DMS79 (cell line): Measurements from ENCODE around the gene XYLT1.

ENCODE experiments used
- DNase-seq: peaks from one replicate; lab custom pipeline; 2025; lab: John Stamatoyannopoulos, UW

Gene XYLT1

DNA sequence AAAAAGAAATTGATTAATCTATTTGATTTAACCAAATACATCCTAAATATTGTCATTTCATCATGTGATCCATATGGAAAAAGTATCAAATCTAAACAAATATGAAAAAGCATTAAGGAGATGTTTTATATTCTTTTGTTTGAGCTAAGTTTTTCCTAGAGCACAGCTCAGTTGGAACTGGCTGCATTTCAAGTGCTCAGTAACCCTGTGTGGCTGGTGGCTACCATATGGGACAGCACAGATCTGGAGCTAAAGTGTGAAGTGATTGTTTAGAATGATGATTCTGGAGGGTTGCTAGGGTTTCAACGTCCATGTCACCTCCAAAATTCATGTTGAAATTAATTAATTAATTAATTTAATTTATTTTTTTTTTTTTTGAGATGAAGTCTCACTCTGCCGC is 137.5 kb downstream of the XYLT1 start:
- no peak for DNase-seq

- DNase-seq = no peak
Observed at GRCh38 chr16:17331991-17332390, 138.8 kb downstream of the XYLT1 start.

DNA sequence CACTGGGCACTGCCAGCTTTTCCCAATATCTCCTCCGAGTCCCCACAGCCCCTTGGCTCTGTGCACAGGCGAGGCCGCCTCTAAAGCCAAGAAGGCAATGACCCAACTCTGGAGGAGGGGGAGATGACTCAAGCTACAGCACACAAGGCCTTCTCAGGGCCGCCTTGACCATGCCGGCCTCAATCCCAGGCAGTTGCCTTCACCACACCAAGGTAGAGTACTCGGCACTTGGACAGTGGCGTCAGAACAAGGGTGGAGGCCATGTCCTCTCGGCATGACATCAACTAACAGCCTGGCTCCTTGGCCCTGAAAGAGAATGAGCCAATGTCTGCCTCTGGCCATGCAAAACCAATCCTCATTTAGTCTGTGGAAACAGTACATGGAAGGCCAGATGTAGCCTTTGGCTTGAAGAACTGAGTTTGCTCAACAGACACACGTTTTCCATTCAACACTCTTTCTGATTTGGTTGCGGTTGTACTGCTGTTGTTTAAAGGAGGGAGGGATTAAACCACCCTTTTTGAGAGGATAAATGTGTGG is 139.6 kb downstream of the XYLT1 start:
- no peak for DNase-seq

GRCh38 chr16:17330044-17330443 is 140.7 kb downstream of the XYLT1 start:
- DNase-seq = no peak

GRCh38 chr16:17329391-17329790 is 141.4 kb downstream of the XYLT1 start:
- DNase-seq = no peak

- no peak for DNase-seq
Observed at GRCh38 chr16:17328932-17329331, 141.8 kb downstream of the XYLT1 start.

GRCh38 chr16:17327664-17328335 is 143.0 kb downstream of the XYLT1 start:
- DNase-seq = peak; percentile 71

- no peak for DNase-seq
Observed at GRCh38 chr16:17325476-17326143, 145.2 kb downstream of the XYLT1 start.

DNA sequence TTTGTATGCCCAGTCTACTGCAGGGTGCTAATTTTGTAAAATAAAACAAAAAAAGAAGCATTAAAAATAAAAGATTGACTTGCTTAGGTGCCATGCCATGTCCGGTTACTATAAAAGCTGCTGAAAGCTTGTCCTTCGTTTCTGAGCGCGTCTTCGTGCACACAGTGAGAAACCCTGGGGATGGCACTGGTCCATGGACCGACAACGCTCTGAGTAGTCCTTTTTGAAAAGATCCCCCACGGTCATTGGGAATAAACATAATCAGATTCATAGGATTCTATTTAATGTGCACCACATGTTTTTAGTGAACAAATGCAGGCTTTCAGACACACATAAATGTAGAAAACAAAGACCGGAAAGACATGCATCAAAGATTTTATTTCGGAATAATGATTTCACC is 146.3 kb downstream of the XYLT1 start:
- no peak for DNase-seq

DNA sequence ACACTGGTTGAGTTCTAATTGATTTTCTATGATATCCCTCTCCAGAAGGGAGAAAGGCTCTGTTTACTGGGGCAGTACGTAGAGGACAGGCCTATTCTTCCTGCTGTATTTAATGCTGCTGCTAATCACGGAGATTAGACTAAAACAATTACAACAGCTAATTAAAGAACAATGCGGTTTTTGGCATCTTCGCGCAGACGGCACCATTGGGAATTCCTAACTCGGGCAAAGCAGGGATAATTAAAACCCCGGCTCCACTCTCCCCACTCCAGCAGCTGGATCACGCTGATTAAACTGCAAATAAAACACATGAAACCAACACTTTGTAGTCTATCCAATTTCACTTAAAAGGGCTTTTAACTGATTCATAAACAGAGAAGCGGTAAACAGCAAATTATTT is 147.6 kb downstream of the XYLT1 start:
- DNase-seq = no peak

GRCh38 chr16:17321824-17322223 is 148.9 kb downstream of the XYLT1 start:
- no peak for DNase-seq

DNA sequence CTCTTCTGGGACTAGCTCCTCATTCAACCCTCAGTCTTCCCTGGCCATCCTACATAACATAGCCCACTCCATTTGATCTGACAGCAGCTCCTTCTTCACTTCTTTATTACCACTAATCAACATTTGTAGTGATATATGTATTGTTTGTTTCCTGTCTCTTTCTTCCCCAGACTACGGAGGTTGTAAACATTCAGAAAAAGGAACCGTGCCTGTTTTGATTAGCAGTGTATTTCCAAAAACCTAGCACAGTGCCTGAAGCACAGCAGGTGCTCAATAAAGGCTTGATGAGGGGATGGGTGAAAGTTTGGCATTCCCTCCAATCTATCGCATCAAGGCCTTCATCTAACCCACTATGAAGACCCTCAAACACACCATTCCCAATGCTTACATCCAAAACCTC is 150.8 kb downstream of the XYLT1 start:
- no peak for DNase-seq

DNA sequence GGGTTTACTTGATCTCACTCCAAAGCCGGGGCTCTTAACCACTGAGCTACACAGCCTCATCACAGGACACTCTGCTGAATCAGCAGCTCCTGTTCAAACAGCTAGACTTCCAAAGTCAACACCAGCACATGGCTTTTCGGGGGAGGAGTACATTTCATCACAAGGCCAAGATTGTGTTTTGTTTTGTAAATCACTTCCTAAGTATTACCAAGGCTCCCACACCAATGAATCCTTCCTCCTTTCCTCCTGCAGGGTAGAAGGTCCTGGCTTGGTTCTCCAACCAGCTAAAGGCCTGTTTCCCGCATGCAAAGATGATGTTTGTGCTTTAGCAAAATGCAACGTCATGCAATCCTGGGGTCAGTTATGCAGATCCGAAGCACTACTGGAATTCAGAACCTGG is 152.5 kb downstream of the XYLT1 start:
- DNase-seq = no peak

DNA sequence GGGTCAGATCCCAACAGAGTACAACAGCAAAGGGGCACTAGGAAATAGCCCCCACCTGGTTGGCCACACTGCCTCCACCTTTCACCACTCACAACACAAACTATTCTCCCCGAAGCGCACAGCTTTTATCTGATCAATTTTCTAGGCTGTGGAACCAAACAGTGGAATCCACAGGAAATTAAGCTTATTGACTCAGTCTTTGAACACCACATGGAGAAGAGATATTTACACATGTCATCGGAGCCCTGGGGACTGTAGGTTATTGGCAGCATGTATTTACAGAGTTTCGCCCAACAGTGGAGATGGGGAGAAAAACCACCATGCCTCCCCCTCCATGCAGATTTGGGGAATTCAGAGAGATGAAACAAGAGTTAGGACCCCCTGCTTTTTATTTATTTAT is 154.8 kb downstream of the XYLT1 start:
- DNase-seq = no peak

GRCh38 chr16:17313793-17314547 is 156.8 kb downstream of the XYLT1 start:
- no peak for DNase-seq

- DNase-seq = no peak
Observed at GRCh38 chr16:17313085-17313611, 157.6 kb downstream of the XYLT1 start.

DNA sequence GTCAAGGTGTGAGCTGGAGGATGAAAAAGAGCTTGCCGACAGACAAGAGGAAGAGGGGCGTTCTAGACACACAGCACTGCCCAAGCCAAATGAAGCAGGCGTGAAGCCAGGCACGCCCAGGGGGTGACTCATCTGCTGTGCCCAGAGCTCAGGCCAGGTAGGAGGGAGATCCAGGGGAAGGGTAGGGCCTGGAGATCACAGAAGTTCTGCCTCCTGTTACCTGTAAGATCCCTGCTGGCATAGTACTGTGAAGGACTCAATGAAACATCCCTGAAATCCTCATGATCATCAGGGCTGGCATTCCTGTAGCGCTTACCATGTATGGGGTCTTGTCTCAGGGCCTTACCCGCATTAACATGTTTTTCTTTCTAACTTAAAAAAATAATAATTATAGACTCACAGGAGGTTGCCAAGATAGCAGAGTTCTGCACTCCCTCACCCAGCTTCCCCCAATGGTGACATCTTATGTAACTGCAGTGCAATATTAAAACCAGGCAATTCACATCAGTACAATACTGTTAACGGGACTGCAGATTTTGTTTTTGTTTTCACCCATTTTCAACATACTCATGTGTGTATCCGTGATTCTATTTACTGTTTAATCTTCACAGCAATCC is 158.6 kb downstream of the XYLT1 start:
- no peak for DNase-seq

DNA sequence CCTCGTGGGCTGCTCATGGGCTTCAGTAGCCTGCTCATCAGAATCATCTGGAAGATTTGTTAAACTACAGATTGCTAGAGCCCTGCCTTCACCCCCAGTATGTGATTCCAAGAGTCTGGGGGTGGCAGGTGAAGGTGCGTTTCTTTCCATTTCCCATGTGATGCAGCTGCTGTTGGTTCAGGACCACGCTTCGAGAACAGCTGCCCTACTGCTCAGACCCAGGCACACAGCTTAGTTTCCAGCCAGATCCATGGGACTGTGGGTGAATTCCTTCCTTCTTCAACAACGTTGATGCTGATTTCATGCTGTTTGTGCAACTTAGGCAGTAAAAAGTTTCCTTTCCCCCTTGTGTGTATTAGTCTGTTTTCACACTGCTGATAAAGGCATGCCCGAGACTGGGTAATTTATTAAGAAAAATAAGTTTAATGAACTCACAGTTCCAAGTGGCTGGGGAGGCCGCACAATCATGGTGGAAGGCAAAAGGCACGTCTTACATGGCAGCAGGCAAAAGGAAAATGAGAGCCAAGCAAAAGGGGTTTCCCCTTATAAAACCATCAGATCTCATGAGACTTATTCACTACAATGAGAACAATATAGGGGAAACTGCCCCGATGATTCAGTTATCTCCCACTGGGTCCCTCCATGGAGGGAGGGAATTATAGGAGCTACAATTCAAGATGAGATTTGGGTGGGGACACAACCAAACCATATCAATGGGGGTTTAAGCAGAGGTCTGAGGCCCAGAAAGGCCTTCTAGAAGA is 159.2 kb downstream of the XYLT1 start:
- DNase-seq = no peak

GRCh38 chr16:17309510-17309909 is 161.2 kb downstream of the XYLT1 start:
- no peak for DNase-seq

GRCh38 chr16:17308186-17308585 is 162.6 kb downstream of the XYLT1 start:
- DNase-seq = no peak

GRCh38 chr16:17307504-17307903 is 163.3 kb downstream of the XYLT1 start:
- DNase-seq = no peak
